Endodermal cell (in vitro differentiated cells): ENCODE measurements around the gene ASTN2. TPM values are rescaled to one million over a fixed set of nuclear protein-coding genes. Genes with fewer than 3 reads are reported as not detected.

Source experiments
- DNase-seq: peaks from one replicate; pipeline ENCODE4 v3.0.0-alpha.2; 2017
- H3K27ac ChIP-seq: 2 replicates; pipeline ENCODE4 v1.5.1; 2013; ENCODE audit warnings: mild to moderate bottlenecking, low read depth, low read length, moderate library complexity
- H3K27me3 ChIP-seq: 2 replicates; pipeline ENCODE4 v1.6.1; 2013; ENCODE audit warnings: mild to moderate bottlenecking, low read length, moderate library complexity; ENCODE audit not compliant: insufficient read depth, control insufficient read depth, poor library complexity, severe bottlenecking
- H3K36me3 ChIP-seq: 2 replicates; pipeline ENCODE4 v1.7.0; 2013; ENCODE audit warnings: mild to moderate bottlenecking, low read length, moderate library complexity; ENCODE audit not compliant: control insufficient read depth, insufficient read depth
- H3K4me1 ChIP-seq: one replicate; pipeline ENCODE4 v1.7.0; 2013; ENCODE audit warnings: low read length; ENCODE audit not compliant: control insufficient read depth, insufficient read depth
- H3K4me3 ChIP-seq: 2 replicates; pipeline ENCODE4 v1.5.1; 2013; ENCODE audit warnings: mild to moderate bottlenecking, low read length, moderate library complexity
- H3K9ac ChIP-seq: 2 replicates; pipeline ENCODE4 v1.6.1; 2013; ENCODE audit warnings: mild to moderate bottlenecking, low read length, moderate library complexity; ENCODE audit not compliant: poor library complexity, severe bottlenecking; ENCODE audit errors: extremely low read depth
- H3K9me3 ChIP-seq: 2 replicates; pipeline ENCODE4 v1.6.1; 2013; ENCODE audit warnings: mild to moderate bottlenecking, low read length, moderate library complexity; ENCODE audit not compliant: control insufficient read depth
- H3K27ac Mint-ChIP-seq: 2 replicates; pipeline ENCODE4 v1.8.0; 2020; ENCODE audit warnings: mixed read lengths
- H3K27me3 Mint-ChIP-seq: 2 replicates; pipeline ENCODE4 v1.8.0; 2021; ENCODE audit warnings: mild to moderate bottlenecking, mixed read lengths; ENCODE audit not compliant: insufficient read depth
- H3K36me3 Mint-ChIP-seq: 2 replicates; pipeline ENCODE4 v1.8.0; 2020; ENCODE audit warnings: low read depth, mixed read lengths
- H3K4me1 Mint-ChIP-seq: 2 replicates; pipeline ENCODE4 v1.8.0; 2020; ENCODE audit warnings: mixed read lengths
- H3K4me3 Mint-ChIP-seq: 2 replicates; pipeline ENCODE4 v1.8.0; 2020; ENCODE audit warnings: mild to moderate bottlenecking, moderate library complexity, mixed read lengths
- H3K9me3 Mint-ChIP-seq: 2 replicates; pipeline ENCODE4 v1.8.0; 2020; ENCODE audit warnings: mild to moderate bottlenecking, mixed read lengths
- CTCF ChIP-seq: fragments of 200-600 bp; sonication (generic); conservative IDR thresholded peaks from 2 replicates; pipeline ENCODE4 v1.5.0; 2021; ENCODE audit warnings: antibody characterized with exemption, mild to moderate bottlenecking
- WGBS, 2 experiments: methylation state at CpG; one replicate each; pipeline versions ENCODE4 v1.1.5 to v1.1.7; 2013; ENCODE audit warnings: missing lambda C conversion rate in 2 of 2, mixed read lengths in 1 of 2; ENCODE audit not compliant: insufficient coverage in 1 of 2, insufficient read length in 1 of 2; 5-methylcytosine and 5-hydroxymethylcytosine counted together
- total RNA-seq, 2 donors: library from RNA; stranded (reverse); fragmentation: NEBNext Ultra II Directional in 1 of 2; extraction: Animal tissue kit (Norgen Biotek cat#: 25700) in 1 of 2; gene quantifications; 2 replicates in 1 of 2; 3 replicates in 1 of 2; pipeline ENCODE4 v1.2.1, GENCODE V29; 2021

Gene ASTN2
- total RNA-seq, 2 donors from 2014 or later = 8.9 to 10.4 TPM

GRCh38 chr9:116703634-116704033 is 711.2 kb downstream of the ASTN2 start:
- H3K4me1 Mint-ChIP-seq = peaks cover 27% of the 10 kb centered on the region
- Histone ChIP-seq H3K27me3 (no peaks in the 10 kb centered on the region), H3K4me3 (no peak overlapping the region), H3K9ac (no peak overlapping the region), H3K36me3 (peaks cover 37% of the 10 kb centered on the region), H3K9me3 (peaks cover 6% of the 10 kb centered on the region), H3K27ac (no peak overlapping the region), H3K4me1 (peaks cover 9% of the 10 kb centered on the region)
- H3K27me3 Mint-ChIP-seq = no peaks in the 10 kb centered on the region
- 82 to 97% methylated on average over 1 of the region's 3 CpGs for WGBS, 2 experiments
- no peak for TF ChIP-seq CTCF
- peaks cover 40% of the 10 kb centered on the region for H3K36me3 Mint-ChIP-seq
- no peak overlapping the region for H3K27ac Mint-ChIP-seq
- H3K4me3 Mint-ChIP-seq = no peak overlapping the region
- DNase-seq = no peak
- H3K9me3 Mint-ChIP-seq = peaks cover 4% of the 10 kb centered on the region

- no peak overlapping the region for H3K4me3 Mint-ChIP-seq
- no peak for TF ChIP-seq CTCF
Measured at GRCh38 chr9:116701940-116702642, 712.8 kb downstream of the ASTN2 start.

GRCh38 chr9:116700882-116701865 is 713.7 kb downstream of the ASTN2 start:
- H3K4me3 Mint-ChIP-seq = no peak overlapping the region
- H3K9ac ChIP-seq = no peak overlapping the region
- peak overlapping the region; percentile 4 for H3K4me3 ChIP-seq
- H3K9me3 ChIP-seq = peaks cover 6% of the 10 kb centered on the region
- DNase-seq = no peak
- no peaks in the 10 kb centered on the region for H3K27me3 Mint-ChIP-seq
- TF ChIP-seq CTCF = no peak
- peaks cover 62% of the 10 kb centered on the region for H3K36me3 ChIP-seq
- peaks cover 20% of the 10 kb centered on the region for H3K4me1 Mint-ChIP-seq
- peaks cover 9% of the 10 kb centered on the region for H3K4me1 ChIP-seq
- H3K9me3 Mint-ChIP-seq = peaks cover 4% of the 10 kb centered on the region
- H3K27ac ChIP-seq = no peak overlapping the region
- no peak overlapping the region for H3K27ac Mint-ChIP-seq
- H3K27me3 ChIP-seq = no peaks in the 10 kb centered on the region
- 88 to 95% methylated on average over 1 to 2 of the region's 2 CpGs for WGBS, 2 experiments
- H3K36me3 Mint-ChIP-seq = peaks cover 53% of the 10 kb centered on the region

More at GRCh38 chr9:116701940-116702642, 712.8 kb downstream of the ASTN2 start:
- no peak overlapping the region for H3K27ac ChIP-seq
- peak overlapping the region; percentile 4 for H3K4me3 ChIP-seq
- H3K9me3 ChIP-seq = peaks cover 6% of the 10 kb centered on the region
- H3K27me3 Mint-ChIP-seq = no peaks in the 10 kb centered on the region
- H3K9ac ChIP-seq = no peak overlapping the region
- H3K4me1 Mint-ChIP-seq = peaks cover 27% of the 10 kb centered on the region
- WGBS, 2 experiments = 81 to 94% methylated on average over 2 of the region's 2 CpGs
- no peaks in the 10 kb centered on the region for H3K27me3 ChIP-seq
- peaks cover 53% of the 10 kb centered on the region for H3K36me3 Mint-ChIP-seq
- peaks cover 53% of the 10 kb centered on the region for H3K36me3 ChIP-seq
- DNase-seq = no peak
- H3K27ac Mint-ChIP-seq = no peak overlapping the region
- H3K9me3 Mint-ChIP-seq = peaks cover 4% of the 10 kb centered on the region
- peaks cover 9% of the 10 kb centered on the region for H3K4me1 ChIP-seq
